ENCODE results near the gene TAS2R3. TPM values are rescaled to one million over a fixed set of nuclear protein-coding genes. Genes with fewer than 3 reads are reported as not detected.

Gene TAS2R3
- total RNA-seq, result 0.38 and 1.7 TPM in 2 replicates

DNA sequence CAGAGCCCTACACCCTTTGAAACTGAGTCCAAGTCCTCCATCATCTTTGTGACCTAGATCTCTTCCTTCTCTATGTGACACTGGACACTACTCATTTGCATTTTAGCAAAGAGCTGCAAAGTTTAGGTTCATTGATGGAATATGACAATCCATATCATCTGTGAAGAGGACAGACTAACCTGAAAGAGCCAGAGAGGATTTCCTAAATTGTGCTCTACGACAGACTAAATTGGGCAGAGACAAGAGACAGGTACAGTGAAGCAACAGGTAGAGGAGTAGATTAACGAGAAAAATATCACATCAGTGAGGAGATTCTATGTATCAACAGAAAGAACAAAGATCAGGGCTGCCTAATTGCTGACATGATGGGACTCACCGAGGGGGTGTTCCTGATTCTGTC lies at the start of gene TAS2R3:
TSS of gene TAS2R3 (plus strand) at position 301 of the 400 bp plus-strand sequence. CDS start at position 363, 62 bp downstream.

GRCh38 chr7:141737836-141738591 lies 25.9 kb upstream of the TAS2R3 start, which contains the start of gene SSBP1:
Gene SSBP1 (plus strand): TSS chr7:141738358. CDS start chr7:141739167, 809 bp downstream.

GRCh38 chr7:141776374-141776773 lies 12.5 kb downstream of the TAS2R3 start, which contains the start of gene TAS2R4:
Gene TAS2R4 (plus strand): TSS chr7:141776674. CDS start chr7:141778489, 1,815 bp downstream.

DNA sequence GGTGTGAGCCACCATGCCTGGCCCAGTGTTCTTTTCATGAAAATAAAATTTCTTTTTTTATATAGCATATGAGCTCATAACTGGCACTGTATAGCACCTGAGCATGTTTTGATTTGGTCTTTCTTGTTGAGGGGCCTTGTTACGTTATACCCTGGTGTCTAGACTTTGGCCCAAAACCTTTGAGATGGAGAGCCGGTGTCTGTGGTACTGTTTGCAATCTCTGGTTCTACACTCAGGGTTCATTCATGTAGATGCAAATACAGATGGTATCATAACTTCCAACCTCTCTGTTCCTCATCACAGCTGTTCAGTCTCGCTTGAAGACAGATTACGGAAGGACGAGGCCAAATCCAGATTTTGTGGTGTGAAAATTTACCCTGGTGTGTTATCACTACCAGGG lies 26.0 kb downstream of the TAS2R3 start, which contains the start of gene TAS2R5:
TSS of gene TAS2R5 (plus strand) at position 301 of the 400 bp plus-strand sequence. CDS start 145 bp downstream, outside the sequence.

Other genes starting within 250 kb of the TAS2R3 start
- 20.0 and 23.2 TPM in 2 replicates for gene AGK, start 212.7 kb upstream of the TAS2R3 start, total RNA-seq
- gene DENND11, start 61.9 kb upstream of the TAS2R3 start, total RNA-seq, result 5.9 and 10.4 TPM in 2 replicates
- not detected in 2 replicates for gene WEE2, start 55.7 kb upstream of the TAS2R3 start, total RNA-seq
- 133 and 222 TPM in 2 replicates for gene SSBP1, start 25.7 kb upstream of the TAS2R3 start, total RNA-seq
- 0.19 and 2.0 TPM in 2 replicates for gene TAS2R4, start 12.6 kb downstream of the TAS2R3 start, total RNA-seq
- 0.77 and 0.85 TPM in 2 replicates for gene TAS2R5, start 26.1 kb downstream of the TAS2R3 start, total RNA-seq
- gene PRSS37, start 77.4 kb downstream of the TAS2R3 start, total RNA-seq, result not detected in 2 replicates
- not detected in 2 replicates for gene OR9A4, start 152.3 kb downstream of the TAS2R3 start, total RNA-seq
- not detected in 2 replicates for gene CLEC5A, start 182.9 kb downstream of the TAS2R3 start, total RNA-seq
- gene TAS2R38, start 209.7 kb downstream of the TAS2R3 start, total RNA-seq, result not detected in 2 replicates
- 2.0 and 4.2 TPM in 2 replicates for gene MGAM, start 231.8 kb downstream of the TAS2R3 start, total RNA-seq

All from regular cardiac myocyte (primary cell).